ENCODE data around the gene EPN3. TPM values are rescaled to one million over a fixed set of nuclear protein-coding genes. Genes with fewer than 3 reads are reported as not detected.

EPN3 gene
- total and polyA plus RNA-seq, 4 donors, result 1.3 to 2.6 (median 2.5) TPM

DNA sequence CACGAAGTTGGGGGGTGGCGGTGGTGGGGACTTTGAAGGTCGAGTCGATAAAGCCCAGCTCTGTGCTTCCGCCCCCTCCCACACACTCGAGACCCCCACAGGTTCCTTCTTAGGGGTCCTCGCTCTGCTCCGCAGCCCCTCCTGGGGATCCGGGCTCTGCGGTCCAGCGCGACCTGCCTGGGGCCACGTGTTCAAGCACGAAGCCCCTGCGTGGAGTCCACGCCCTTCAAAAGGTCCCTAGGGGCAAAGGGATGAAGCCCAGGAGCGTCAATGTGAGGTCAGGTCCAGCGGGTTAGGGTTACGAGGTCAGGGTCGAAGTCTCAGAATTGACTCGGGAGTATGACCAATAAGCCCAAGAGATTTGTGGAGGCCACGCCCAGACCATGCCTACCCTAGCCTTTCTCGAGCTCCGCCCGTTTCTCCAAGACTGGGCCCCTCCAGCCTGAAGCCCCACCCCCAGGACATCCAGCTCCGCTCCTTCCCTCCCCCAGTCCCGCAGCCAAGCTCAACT is 27.2 kb downstream of the EPN3 start:
- peaks cover 0 to 54% (median 16%) of the 10 kb centered on the region in 5 donors for H3K4me1 ChIP-seq (ENCODE audit: control insufficient read depth in 5 of 5, insufficient read depth in 5 of 5, low read length in 5 of 5)
- no peaks in the 10 kb centered on the region for H3K9me3 ChIP-seq (ENCODE audit: control insufficient read depth in 4 of 4, insufficient read depth in 3 of 4, low read length in 3 of 4)
- H3K4me3 ChIP-seq, result no peak overlapping the region
- WGBS, 2 donors, result 3 to 5% methylated on average over 27 of the region's 27 CpGs
- no peak overlapping the region for H3K27ac ChIP-seq (ENCODE audit: low read depth in 1 of 2, low read length in 1 of 2)
- DNase-seq (peak; percentile 86 to 91 (median 89)), ATAC-seq (ENCODE audit: insufficient read depth, low FRiP score) (no peak)
- peaks cover 0 to 27% (median 6%) of the 10 kb centered on the region in 3 donors for H3K27me3 ChIP-seq (ENCODE audit: control insufficient read depth in 3 of 3, insufficient read depth in 3 of 3, low read length in 2 of 3)
- no peak overlapping the region for H3K9ac ChIP-seq (ENCODE audit: insufficient read depth in 1 of 2, low read length in 2 of 2)
- H3K36me3 ChIP-seq (ENCODE audit: control insufficient read depth in 4 of 4, insufficient read depth in 4 of 4, low read length in 4 of 4), result peaks cover 0 to 10% (median 2%) of the 10 kb centered on the region in 4 donors
- TF ChIP-seq, protein P1, sequence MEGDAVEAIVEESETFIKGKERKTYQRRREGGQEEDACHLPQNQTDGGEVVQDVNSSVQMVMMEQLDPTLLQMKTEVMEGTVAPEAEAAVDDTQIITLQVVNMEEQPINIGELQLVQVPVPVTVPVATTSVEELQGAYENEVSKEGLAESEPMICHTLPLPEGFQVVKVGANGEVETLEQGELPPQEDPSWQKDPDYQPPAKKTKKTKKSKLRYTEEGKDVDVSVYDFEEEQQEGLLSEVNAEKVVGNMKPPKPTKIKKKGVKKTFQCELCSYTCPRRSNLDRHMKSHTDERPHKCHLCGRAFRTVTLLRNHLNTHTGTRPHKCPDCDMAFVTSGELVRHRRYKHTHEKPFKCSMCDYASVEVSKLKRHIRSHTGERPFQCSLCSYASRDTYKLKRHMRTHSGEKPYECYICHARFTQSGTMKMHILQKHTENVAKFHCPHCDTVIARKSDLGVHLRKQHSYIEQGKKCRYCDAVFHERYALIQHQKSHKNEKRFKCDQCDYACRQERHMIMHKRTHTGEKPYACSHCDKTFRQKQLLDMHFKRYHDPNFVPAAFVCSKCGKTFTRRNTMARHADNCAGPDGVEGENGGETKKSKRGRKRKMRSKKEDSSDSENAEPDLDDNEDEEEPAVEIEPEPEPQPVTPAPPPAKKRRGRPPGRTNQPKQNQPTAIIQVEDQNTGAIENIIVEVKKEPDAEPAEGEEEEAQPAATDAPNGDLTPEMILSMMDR (IDR thresholded peaks at IDR 0.05; ENCODE audit: control extremely low read depth, extremely low read depth), result no peak

- Histone ChIP-seq H3K36me3 (ENCODE audit: control insufficient read depth in 4 of 4, insufficient read depth in 4 of 4, low read length in 4 of 4) (peaks cover 0 to 10% (median 2%) of the 10 kb centered on the region in 4 donors), H3K4me1 (ENCODE audit: control insufficient read depth in 5 of 5, insufficient read depth in 5 of 5, low read length in 5 of 5) (peaks cover 0 to 56% (median 16%) of the 10 kb centered on the region in 5 donors), H3K4me3 (no peak within 1 kb of the TSS), H3K9me3 (ENCODE audit: control insufficient read depth in 4 of 4, insufficient read depth in 3 of 4, low read length in 3 of 4) (no peaks in the 10 kb centered on the region), H3K27ac (ENCODE audit: low read depth in 1 of 2, low read length in 1 of 2) (no peak within 1 kb of the TSS), H3K9ac (ENCODE audit: insufficient read depth in 1 of 2, low read length in 2 of 2) (no peak within 1 kb of the TSS), H3K27me3 (ENCODE audit: control insufficient read depth in 3 of 3, insufficient read depth in 3 of 3, low read length in 2 of 3) (peaks cover 0 to 30% (median 6%) of the 10 kb centered on the region in 3 donors)
- TF ChIP-seq, protein P1 (IDR thresholded peaks at IDR 0.05; ENCODE audit: control extremely low read depth, extremely low read depth), result no peak
- DNase-seq, result peak; percentile 98 to 99 (median 98)
- ATAC-seq (ENCODE audit: insufficient read depth, low FRiP score), result peak; percentile 89
- 1 to 2% methylated on average over 38 to 56 of the region's 56 CpGs for WGBS, 2 donors
These were observed 27.8 kb downstream of the EPN3 start, which contains the start of gene CACNA1G for GRCh38 chr17:50560185-50560824. TSS of gene CACNA1G (plus strand) at chr17:50560715. CDS start at chr17:50561460, 745 bp downstream.

- H3K4me1 ChIP-seq (ENCODE audit: control insufficient read depth in 5 of 5, insufficient read depth in 5 of 5, low read length in 5 of 5), result peaks cover 0 to 65% (median 18%) of the 10 kb centered on the region in 5 donors
- WGBS, 2 donors, result 1 to 2% methylated on average over 47 to 88 of the region's 88 CpGs
- H3K9ac ChIP-seq (ENCODE audit: insufficient read depth in 1 of 2, low read length in 2 of 2), result no peak overlapping the region
- TF ChIP-seq, protein P1 (IDR thresholded peaks at IDR 0.05; ENCODE audit: control extremely low read depth, extremely low read depth), result no peak
- peaks cover 0 to 30% (median 6%) of the 10 kb centered on the region in 3 donors for H3K27me3 ChIP-seq (ENCODE audit: control insufficient read depth in 3 of 3, insufficient read depth in 3 of 3, low read length in 2 of 3)
- no peak overlapping the region for H3K4me3 ChIP-seq
- no peaks in the 10 kb centered on the region for H3K9me3 ChIP-seq (ENCODE audit: control insufficient read depth in 4 of 4, insufficient read depth in 3 of 4, low read length in 3 of 4)
- DNase-seq (no peak), ATAC-seq (ENCODE audit: insufficient read depth, low FRiP score) (no peak)
- no peak overlapping the region for H3K27ac ChIP-seq (ENCODE audit: low read depth in 1 of 2, low read length in 1 of 2)
- peaks cover 0 to 3% (median 0%) of the 10 kb centered on the region in 4 donors for H3K36me3 ChIP-seq (ENCODE audit: control insufficient read depth in 4 of 4, insufficient read depth in 4 of 4, low read length in 4 of 4)
These were observed 28.6 kb downstream of the EPN3 start for GRCh38 chr17:50560931-50561745.

All from lung (tissue), 12 donors.